ENCODE results near the gene MRI1. TPM values are rescaled to one million over a fixed set of nuclear protein-coding genes. Genes with fewer than 3 reads are reported as not detected.

The MRI1 gene
- 10.3 to 12.9 TPM (median 12.5 TPM) in 5 replicates for total RNA-seq (2022; extraction: Qiagen RNA extraction)

GRCh38 chr19:13764101-13764807 is at the start of gene MRI1:
TSS of gene MRI1 (plus strand) at chr19:13764522. CDS start at chr19:13764589, 67 bp downstream.

DNA sequence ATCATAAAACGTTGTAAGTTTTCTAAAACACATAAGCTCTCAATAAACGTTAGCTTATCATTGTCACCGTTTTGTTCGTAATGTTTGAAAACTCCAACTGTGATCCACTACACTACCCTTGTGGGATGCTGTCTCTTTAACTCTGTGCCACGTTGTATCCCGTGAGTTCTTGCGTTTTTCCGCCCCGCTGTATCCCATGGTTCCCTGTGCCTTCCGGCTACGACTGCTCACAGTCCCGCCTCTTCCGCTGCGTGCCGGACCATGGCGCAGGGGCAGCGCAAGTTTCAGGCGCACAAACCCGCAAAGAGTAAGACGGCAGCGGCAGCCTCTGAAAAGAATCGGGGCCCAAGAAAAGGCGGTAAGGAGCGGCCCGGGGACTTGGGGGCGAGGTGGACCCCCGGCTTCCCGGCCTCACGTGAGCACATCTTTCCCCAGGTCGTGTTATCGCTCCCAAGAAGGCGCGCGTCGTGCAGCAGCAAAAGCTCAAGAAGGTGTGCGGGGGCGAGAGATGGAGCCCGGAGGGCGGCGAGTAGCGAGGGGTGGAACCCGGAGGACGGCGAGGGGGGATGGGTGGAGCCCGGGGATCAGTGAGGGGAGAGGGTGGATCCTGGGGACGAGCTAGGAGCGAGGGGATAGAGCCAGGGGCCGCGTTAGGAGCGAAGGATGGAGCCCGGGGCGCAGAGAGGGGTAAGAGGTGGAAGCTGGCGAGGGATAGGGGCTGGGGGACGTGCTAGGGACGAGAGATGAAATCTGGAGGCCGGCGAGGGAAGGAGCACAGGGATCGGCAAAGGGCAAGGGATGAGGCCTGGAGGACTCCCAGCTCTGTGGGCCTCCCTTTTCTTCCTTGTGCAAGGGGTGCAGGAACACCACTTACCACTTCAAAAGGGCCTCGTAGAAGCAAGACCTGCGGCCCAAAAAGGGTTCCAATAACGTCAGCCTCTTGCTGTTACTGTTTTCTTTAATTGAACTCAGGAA is 10.2 kb downstream of the MRI1 start, which contains the start of gene C19orf53:
C19orf53 (plus strand) TSS at position 240 of the 975 bp plus-strand sequence; CDS start at position 262, 22 bp downstream.

DNA sequence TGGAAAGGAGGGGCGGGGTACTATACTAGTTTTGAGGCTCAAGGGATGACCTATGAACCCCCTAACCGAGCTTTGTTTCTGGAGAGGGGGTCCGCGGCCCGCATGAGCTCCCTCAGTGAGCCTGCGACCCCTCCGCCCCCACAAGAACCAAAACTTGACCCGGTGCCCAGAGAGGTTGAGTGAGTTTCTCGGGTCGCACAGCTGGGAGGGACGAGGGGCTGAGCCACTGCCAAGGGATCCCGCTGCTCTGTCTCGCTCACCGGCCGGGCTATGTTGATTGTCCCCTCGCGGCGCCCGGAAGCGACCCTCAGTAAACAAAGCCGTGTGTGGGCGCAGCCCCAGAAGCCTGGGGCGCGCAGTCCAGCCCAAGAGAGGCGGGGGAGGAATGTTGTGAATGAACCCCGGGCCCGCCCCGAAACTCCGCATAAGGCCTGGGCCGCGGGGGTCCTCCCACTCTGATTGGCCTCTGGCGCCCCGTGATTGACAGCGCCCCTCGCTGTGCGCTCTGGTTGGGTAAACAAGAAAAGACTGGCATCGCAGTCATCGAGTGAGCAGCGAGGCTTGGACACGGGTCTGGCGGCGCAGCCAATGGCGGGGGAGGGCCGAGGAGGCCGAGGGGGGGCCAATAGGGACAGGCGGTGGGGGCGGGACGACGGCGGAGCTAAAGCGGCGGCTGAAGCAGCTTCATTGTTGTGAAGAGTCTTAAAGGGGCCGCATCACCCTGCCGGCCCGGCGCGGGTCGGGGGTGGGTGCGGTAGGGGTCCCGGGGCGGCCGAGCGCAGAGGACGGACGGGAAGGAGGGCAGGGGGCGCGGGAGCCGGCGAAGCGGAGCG is 30.7 kb downstream of the MRI1 start, which contains the start of gene ZSWIM4:
ZSWIM4 (plus strand) TSS at position 687 of the 833 bp plus-strand sequence. CDS start 206 bp downstream, outside the sequence.

Other genes with a start within 250 kb of the MRI1 start
- gene C19orf53, start 9.9 kb downstream of the MRI1 start, total RNA-seq (2022; extraction: Qiagen RNA extraction) = 116 to 210 TPM (median 201 TPM) in 5 replicates
- gene ZSWIM4, start 30.9 kb downstream of the MRI1 start, total RNA-seq (2022; extraction: Qiagen RNA extraction) = 3.0 to 3.6 TPM (median 3.5 TPM) in 5 replicates
- 1.0 to 4.3 TPM (median 2.9 TPM) in 5 replicates for gene NANOS3, start 112.6 kb downstream of the MRI1 start, total RNA-seq (2022; extraction: Qiagen RNA extraction)
- 0.26 to 1.0 TPM (median 0.46 TPM) in 5 replicates for gene BRME1, start 141.6 kb downstream of the MRI1 start, total RNA-seq (2022; extraction: Qiagen RNA extraction)
- gene CC2D1A, start 141.7 kb downstream of the MRI1 start, total RNA-seq (2022; extraction: Qiagen RNA extraction) = 8.8 to 9.8 TPM (median 9.3 TPM) in 5 replicates
- gene PODNL1, start 173.9 kb downstream of the MRI1 start, total RNA-seq (2022; extraction: Qiagen RNA extraction) = 0.86 to 1.7 TPM (median 1.1 TPM) in 5 replicates
- gene DCAF15, start 188.0 kb downstream of the MRI1 start, total RNA-seq (2022; extraction: Qiagen RNA extraction) = 15.9 to 19.9 TPM (median 19.6 TPM) in 5 replicates
- 4.0 to 6.5 TPM (median 4.6 TPM) in 5 replicates for gene RFX1, start 241.8 kb downstream of the MRI1 start, total RNA-seq (2022; extraction: Qiagen RNA extraction)